ENCODE data around the gene SLA2. TPM values are rescaled to one million over a fixed set of nuclear protein-coding genes. Genes with fewer than 3 reads are reported as not detected.
"Not testable (repeated sequence)": the region's sequence is repeated elsewhere in the genome, so short reads cannot be mapped to it uniquely, and the experiment has no call there.

Gene SLA2
- polyA plus RNA-seq (2012; ENCODE audit: insufficient read depth, insufficient read length, low read depth), result 0.20 TPM

GRCh38 chr20:36645998-36646397 lies at the start of gene SLA2:
Gene SLA2 (minus strand): TSS chr20:36646196. CDS start chr20:36641335, 4,861 bp downstream.
- no peak for DNase-seq
- Histone ChIP-seq H3K4me3 (ENCODE audit: low read depth, low read length) (no peak within 1 kb of the TSS), H3K36me3 (no peaks in the 10 kb centered on the region), H3K9me3 (no peaks in the 10 kb centered on the region), H3K27me3 (no peaks in the 10 kb centered on the region), H3K4me1 (no peaks in the 10 kb centered on the region)
- TF ChIP-seq CTCF (IDR thresholded peaks at IDR 0.05; ENCODE audit: low read depth, low read length), result no peak

- H3K4me3 ChIP-seq (ENCODE audit: low read depth, low read length); H3K9me3 ChIP-seq; DNase-seq; H3K27me3 ChIP-seq; H3K4me1 ChIP-seq; H3K36me3 ChIP-seq: not testable (repeated sequence)
These were observed 49.5 kb upstream of the SLA2 start for GRCh38 chr20:36695467-36695866.

- Histone ChIP-seq H3K36me3 (no peaks in the 10 kb centered on the region), H3K4me3 (ENCODE audit: low read depth, low read length) (no peak overlapping the region), H3K27me3 (no peaks in the 10 kb centered on the region), H3K4me1 (no peaks in the 10 kb centered on the region), H3K9me3 (no peaks in the 10 kb centered on the region)
- no peak for TF ChIP-seq CTCF (IDR thresholded peaks at IDR 0.05; ENCODE audit: low read depth, low read length)
- DNase-seq, result no peak
These were observed 42.6 kb upstream of the SLA2 start for GRCh38 chr20:36688630-36689029.

GRCh38 chr20:36687850-36688249 lies 41.9 kb upstream of the SLA2 start:
- DNase-seq, result no peak

GRCh38 chr20:36686944-36687343 lies 40.9 kb upstream of the SLA2 start:
- Histone ChIP-seq H3K36me3 (no peaks in the 10 kb centered on the region), H3K4me3 (ENCODE audit: low read depth, low read length) (no peak overlapping the region), H3K4me1 (no peaks in the 10 kb centered on the region), H3K27me3 (no peaks in the 10 kb centered on the region), H3K9me3 (no peaks in the 10 kb centered on the region)
- DNase-seq, result no peak
- no peak for TF ChIP-seq CTCF (IDR thresholded peaks at IDR 0.05; ENCODE audit: low read depth, low read length)

More at GRCh38 chr20:36687850-36688249, 41.9 kb upstream of the SLA2 start:
- TF ChIP-seq CTCF (IDR thresholded peaks at IDR 0.05; ENCODE audit: low read depth, low read length), result no peak
- Histone ChIP-seq H3K4me3 (ENCODE audit: low read depth, low read length) (no peak overlapping the region), H3K9me3 (no peaks in the 10 kb centered on the region), H3K4me1 (no peaks in the 10 kb centered on the region), H3K36me3 (no peaks in the 10 kb centered on the region), H3K27me3 (no peaks in the 10 kb centered on the region)

- no peaks in the 10 kb centered on the region for H3K9me3 ChIP-seq
- no peak for TF ChIP-seq CTCF (IDR thresholded peaks at IDR 0.05; ENCODE audit: low read depth, low read length)
- H3K4me1 ChIP-seq, result no peaks in the 10 kb centered on the region
- H3K36me3 ChIP-seq, result no peaks in the 10 kb centered on the region
- H3K27me3 ChIP-seq, result no peaks in the 10 kb centered on the region
- no peak for DNase-seq
- H3K4me3 ChIP-seq (ENCODE audit: low read depth, low read length), result no peak overlapping the region
These were observed 40.5 kb upstream of the SLA2 start for GRCh38 chr20:36686504-36686903.

GRCh38 chr20:36684747-36685146 lies 38.8 kb upstream of the SLA2 start:
- no peak overlapping the region for H3K4me3 ChIP-seq (ENCODE audit: low read depth, low read length)
- no peaks in the 10 kb centered on the region for H3K9me3 ChIP-seq
- no peak for TF ChIP-seq CTCF (IDR thresholded peaks at IDR 0.05; ENCODE audit: low read depth, low read length)
- no peaks in the 10 kb centered on the region for H3K4me1 ChIP-seq
- no peaks in the 10 kb centered on the region for H3K27me3 ChIP-seq
- DNase-seq, result no peak
- H3K36me3 ChIP-seq, result peaks cover 3% of the 10 kb centered on the region; the same call in 1 of the 2 replicates
